K562 (cell line): ENCODE measurements around the gene PTPRB. TPM values are rescaled to one million over a fixed set of nuclear protein-coding genes. Genes with fewer than 3 reads are reported as not detected.

Experiments
- ATAC-seq: fragments of 200-7000 bp; cut with Tn5 transposase; 3 replicates; pipeline ENCODE4 v1.9.1; 2020; ENCODE audit warnings: moderate library complexity
- BruUV-seq: library from RNA; stranded (reverse); fragments of 400-500 nt; replicated peaks from 2 replicates; lab custom pipeline; 2021; lab: Mats Ljungman, UMichigan
- CTCF ChIA-PET: fragments of 300-600 bp; formaldehyde crosslinking; extraction: SDS; loops from one replicate; lab custom pipeline; 2021; ENCODE audit warnings: low intra/inter-chr PET ratio; lab: Yijun Ruan, JAX
- POLR2A ChIA-PET: fragments of 300-600, 350-650 bp; sonication (Branson Sonifier 250); formaldehyde crosslinking; extraction: SDS; loops from one replicate; lab custom pipeline; 2021; ENCODE audit warnings: antibody characterized with exemption, inconsistent platforms; lab: Yijun Ruan, JAX
- DNase-seq, 4 experiments: peaks; one replicate each; pipeline versions ENCODE4 v3.0.0 to v3.0.0-alpha.2; 2011 to 2018; ENCODE audit warnings: low spot score in 3 of 4, mixed read lengths in 3 of 4; ENCODE audit errors: extremely low read depth in 1 of 4
- FAIRE-seq: peaks from 2 replicates; lab custom pipeline; 2011; peaks lifted over from hg19 to GRCh38; lab: Jason Lieb, UNC
- H2AFZ ChIP-seq: 2 replicates; pipeline ENCODE4 v1.6.0; 2011; ENCODE audit warnings: low read depth, low read length, control low read depth, inconsistent platforms
- H3K27ac ChIP-seq: fragments of 200-600 bp; 3 replicates; pipeline ENCODE4 v1.8.0; 2011; ENCODE audit warnings: low read depth, mild to moderate bottlenecking, control low read depth, inconsistent platforms, low read length, moderate library complexity, mixed read lengths; ENCODE audit errors: extremely low read depth
- H3K27me3 ChIP-seq, 2 experiments: fragments of 300-600 bp in 1 of 2; 2 replicates in 1 of 2; 3 replicates in 1 of 2; pipeline versions ENCODE4 v1.6.0 to v1.8.0; 2011; ENCODE audit warnings: inconsistent platforms in 2 of 2, low read length in 2 of 2, mild to moderate bottlenecking in 1 of 2, mixed read lengths in 1 of 2, moderate library complexity in 1 of 2; ENCODE audit not compliant: control insufficient read depth in 2 of 2, insufficient read depth in 2 of 2
- H3K36me3 ChIP-seq: fragments of 300-600 bp; 3 replicates; pipeline ENCODE4 v1.8.0; 2011; ENCODE audit warnings: mild to moderate bottlenecking, low read length, inconsistent platforms; ENCODE audit not compliant: control insufficient read depth, insufficient read depth
- H3K4me1 ChIP-seq, 2 experiments: fragments of 200-600 bp in 1 of 2; replicated peaks in 1 of 2; 2 replicates in 1 of 2; 3 replicates in 1 of 2; pipeline versions ENCODE4 v1.5.1 to v1.8.0; 2011; ENCODE audit warnings: inconsistent platforms in 2 of 2, low read length in 2 of 2, mild to moderate bottlenecking in 1 of 2, mixed read lengths in 1 of 2, moderate library complexity in 1 of 2; ENCODE audit not compliant: control insufficient read depth in 2 of 2, insufficient read depth in 2 of 2
- H3K4me2 ChIP-seq: 2 replicates; pipeline ENCODE4 v1.6.1; 2011; ENCODE audit warnings: low read length, control low read depth, inconsistent platforms, mixed read lengths; ENCODE audit not compliant: insufficient read depth
- H3K4me3 ChIP-seq: fragments of 200-600 bp; sonication (generic), shearing (Covaris generic); 2 replicates; pipeline ENCODE4 v1.5.1; 2016; ENCODE audit warnings: control low read depth, inconsistent platforms
- H3K79me2 ChIP-seq: fragments of 200-600 bp; 3 replicates; pipeline ENCODE4 v1.8.0; 2011; ENCODE audit warnings: low read length, inconsistent platforms; ENCODE audit not compliant: control insufficient read depth, insufficient read depth
- H3K9ac ChIP-seq, 2 experiments: 2 replicates each; pipeline versions ENCODE4 v1.6.0 to v1.6.1; 2011; ENCODE audit warnings: low read depth in 2 of 2, low read length in 2 of 2, control low read depth in 1 of 2, inconsistent platforms in 1 of 2, mild to moderate bottlenecking in 1 of 2, mixed read lengths in 1 of 2; ENCODE audit not compliant: insufficient read depth in 1 of 2
- H3K9me1 ChIP-seq: one replicate; pipeline ENCODE4 v1.6.0; 2011; ENCODE audit warnings: inconsistent platforms, mild to moderate bottlenecking, low read length, moderate library complexity; ENCODE audit not compliant: control insufficient read depth, insufficient read depth
- H3K9me3 ChIP-seq: replicated peaks from 2 replicates; pipeline ENCODE4 v1.5.1; 2011; ENCODE audit warnings: low read depth, low read length, inconsistent platforms; ENCODE audit not compliant: control insufficient read depth, insufficient read depth
- H4K20me1 ChIP-seq: replicated peaks from 2 replicates; pipeline ENCODE4 v1.6.1; 2011; ENCODE audit warnings: low read length, inconsistent platforms, mixed read lengths; ENCODE audit not compliant: control insufficient read depth, insufficient read depth
- ARID1B ChIP-seq: fragments of 450-650 bp; IDR thresholded peaks from 2 replicates; pipeline ENCODE4 v1.6.1; 2016; ENCODE audit warnings: antibody characterized with exemption, mild to moderate bottlenecking, inconsistent platforms
- EP300 ChIP-seq: IDR thresholded peaks from 2 replicates; pipeline ENCODE4 v1.6.1; 2012; ENCODE audit warnings: low read length, improper control_type of control experiment
- ERF ChIP-seq: fragments of 450-650 bp; formaldehyde crosslinking; IDR thresholded peaks from 2 replicates; pipeline ENCODE4 v1.4.0; 2020; ENCODE audit warnings: mild to moderate bottlenecking, mixed read lengths
- FOXM1 ChIP-seq, 2 experiments: fragments of 450-650 bp in 1 of 2; sonication (generic) in 1 of 2; formaldehyde crosslinking in 1 of 2; IDR thresholded peaks; 2 replicates each; pipeline versions ENCODE4 v1.6.1 to v1.9.0; 2017 to 2022; ENCODE audit warnings: low read depth in 2 of 2, mild to moderate bottlenecking in 2 of 2, missing genetic modification reagents in 1 of 2, moderate library complexity in 1 of 2
- GABPA ChIP-seq: fragments of 200-800 bp; sonication (Bioruptor generic); conservative IDR thresholded peaks from 2 replicates; pipeline ENCODE4 v1.6.1; 2016; ENCODE audit warnings: low read depth, missing genetic modification characterization, missing compliant biosample characterization
- HMG20B ChIP-seq: fragments of 250-450 bp; sonication (Bioruptor Pico); IDR thresholded peaks from 2 replicates; pipeline ENCODE4 v1.5.0; 2021; ENCODE audit warnings: mild to moderate bottlenecking
- HNRNPH1 ChIP-seq: fragments of 200-400 bp; formaldehyde crosslinking; optimal IDR thresholded peaks from 2 replicates; pipeline ENCODE3; 2017; ENCODE audit warnings: low read depth, mild to moderate bottlenecking, low read length, moderate library complexity
- HNRNPK ChIP-seq: fragments of 200-400 bp; formaldehyde crosslinking; IDR thresholded peaks from one replicate; pipeline ENCODE4 v1.6.1; 2018; ENCODE audit warnings: mild to moderate bottlenecking, low read depth, low read length; ENCODE audit not compliant: poor library complexity, severe bottlenecking
- KAT2B ChIP-seq: IDR thresholded peaks from one replicate; pipeline ENCODE4 v1.6.1; 2012; ENCODE audit warnings: low read depth, mild to moderate bottlenecking, control low read depth, inconsistent platforms, low read length, moderate library complexity
- KLF1 ChIP-seq: fragments of 450-650 bp; IDR thresholded peaks from 2 replicates; pipeline ENCODE4 v1.6.1; 2016; ENCODE audit warnings: missing genetic modification characterization, missing compliant biosample characterization
- MCM2 ChIP-seq: fragments of 450-650 bp; IDR thresholded peaks from 2 replicates; pipeline ENCODE4 v1.6.1; 2017; ENCODE audit warnings: low read depth, mild to moderate bottlenecking
- NR2C1 ChIP-seq, 2 experiments: fragments of 450-650 bp; IDR thresholded peaks; 2 replicates each; pipeline ENCODE4 v1.6.1; 2017; ENCODE audit warnings: mild to moderate bottlenecking in 2 of 2, antibody characterized with exemption in 1 of 2, inconsistent platforms in 1 of 2, missing compliant biosample characterization in 1 of 2, missing genetic modification characterization in 1 of 2
- POLR3A ChIP-seq: IDR thresholded peaks from 2 replicates; pipeline ENCODE4 v1.6.1; 2011; ENCODE audit warnings: borderline replicate concordance, mild to moderate bottlenecking, moderate library complexity; ENCODE audit not compliant: insufficient read length, insufficient read depth; ENCODE audit errors: extremely low read depth
- SMARCB1 ChIP-seq: IDR thresholded peaks from 2 replicates; pipeline ENCODE4 v1.6.1; 2011; ENCODE audit warnings: improper control_type of control experiment, low read depth; ENCODE audit not compliant: insufficient read length
- TRIM24 ChIP-seq, 2 experiments: fragments of 450-650 bp; IDR thresholded peaks; 2 replicates each; pipeline ENCODE4 v1.6.1; 2016
- XRCC3 ChIP-seq: fragments of 450-650 bp; IDR thresholded peaks from 2 replicates; pipeline ENCODE4 v1.6.1; 2017; ENCODE audit warnings: mild to moderate bottlenecking, moderate library complexity
- ZNF121 ChIP-seq: sonication (generic); formaldehyde crosslinking; conservative IDR thresholded peaks from 2 replicates; pipeline ENCODE4 v1.8.0; 2022; ENCODE audit warnings: missing genetic modification reagents
- WGBS: fragments of 100-300 bp; shearing (Covaris generic); methylation state at CpG from one replicate; pipeline ENCODE4 v1.1.6; 2016; ENCODE audit warnings: low coverage, mixed read lengths; ENCODE audit not compliant: insufficient coverage; ENCODE audit errors: missing lambda C conversion rate; 5-methylcytosine and 5-hydroxymethylcytosine counted together
- in situ Hi-C: fragments of 300-500 bp; cut with MboI; formaldehyde crosslinking; loops from 4 replicates; pipeline ENCODE4 v1.15.0; 2018; ENCODE audit warnings: inconsistent platforms, mixed read lengths
- intact Hi-C: fragments of 100-400 bp; cut with micrococcal nuclease; formaldehyde crosslinking; loops from 2 replicates; pipeline ENCODE4 v1.14.2; 2022
- polyA plus RNA-seq, 8 experiments: library from polyadenylated mRNA; depleted of rRNA in 4 of 8; stranded (reverse) in 5 of 8; unstranded in 3 of 8; fragments of >200 nt; fragmentation: Nextera tagmentation in 2 of 8; fragmentation: Illumina TruSeq in 1 of 8; extraction: Ambion mirVana in 2 of 8; extraction: Trizol in 1 of 8; gene quantifications; 2 replicates each; pipeline versions ENCODE4 v1.2.1 to v1.2.3, GENCODE V29; 2011 to 2014; ENCODE audit warnings: inconsistent platforms in 1 of 8, missing spikeins in 1 of 8
- total RNA-seq, 7 experiments: library from RNA; depleted of rRNA in 6 of 7; stranded (reverse); fragments of >200 nt in 6 of 7; fragmentation: Illumina TruSeq in 2 of 7; extraction: Trizol in 2 of 7; gene quantifications; 2 replicates each; pipeline versions ENCODE4 v1.2.1 to v1.2.3, GENCODE V29; 2011 to 2021; ENCODE audit warnings: low replicate concordance in 1 of 7
- TF ChIP-seq, protein P1 (sequence below): fragments of 450-650 bp; formaldehyde crosslinking; IDR thresholded peaks from 2 replicates; pipeline ENCODE4 v1.4.0; 2022; ENCODE audit warnings: mild to moderate bottlenecking, moderate library complexity
- TF ChIP-seq, protein P2 (sequence below): sonication (generic); formaldehyde crosslinking; IDR thresholded peaks from 2 replicates; pipeline ENCODE4 v1.8.0; 2022; ENCODE audit warnings: mild to moderate bottlenecking, missing genetic modification reagents
- TF ChIP-seq, protein P3 (sequence below): fragments of 450-650 bp; formaldehyde crosslinking; IDR thresholded peaks from 2 replicates; pipeline ENCODE4 v1.4.0; 2020; ENCODE audit warnings: mild to moderate bottlenecking, moderate library complexity

The PTPRB gene
- total and polyA plus RNA-seq, 9 of the 15 experiments (the other 6 are each of a cell fraction or from before 2014, with no cell fraction given): 0.46 to 5.9 (median 3.1) TPM

DNA sequence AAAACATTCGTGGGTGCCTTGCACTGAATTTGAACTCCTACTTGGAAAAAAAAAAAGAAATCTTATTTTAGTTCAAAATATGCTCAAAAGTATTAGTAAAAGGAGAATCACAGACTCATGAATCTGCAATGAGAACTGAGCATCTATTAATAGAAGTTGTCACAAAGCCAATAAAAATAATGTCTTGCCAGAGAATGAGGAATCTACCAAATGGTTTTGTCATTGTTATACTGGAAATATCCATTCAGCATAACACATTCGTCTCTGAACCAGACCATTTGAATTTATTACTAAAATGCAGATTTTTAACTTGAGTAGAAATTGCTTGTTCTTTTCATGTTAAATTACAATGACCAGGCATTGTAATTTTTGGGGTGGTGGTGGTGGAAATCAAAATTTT, 11.6 kb upstream of the PTPRB start:
- Histone ChIP-seq H4K20me1 (no peaks in the 10 kb centered on the region), H3K4me1 (peaks cover 2 to 33% of the 10 kb centered on the region in 2 experiments; a peak in 4 of 5 replicates), H3K27ac (no peak overlapping the region), H3K9me3 (no peaks in the 10 kb centered on the region), H3K79me2 (no peaks in the 10 kb centered on the region), H2AFZ (no peak overlapping the region), H3K4me2 (no peak overlapping the region), H3K9ac (no peak overlapping the region), H3K36me3 (peaks cover 8% of the 10 kb centered on the region; the same call in 1 of the 3 replicates), H3K4me3 (no peak overlapping the region), H3K9me1 (no peaks in the 10 kb centered on the region), H3K27me3 (no peaks in the 10 kb centered on the region)
- ATAC-seq (no peak), FAIRE-seq (no peak), DNase-seq (no peak)
- TF ChIP-seq XRCC3 (no peak), POLR3A (no peak), ZNF121 (no peak), TRIM24 (IDR thresholded peaks at IDR 0.05) (no peak), HNRNPH1 (no peak), SMARCB1 (no peak), GABPA (tag) (no peak), FOXM1 (IDR thresholded peaks at IDR 0.05; ENCODE audit: low read depth) (no peak), FOXM1 (CRISPR knock-in tag; IDR thresholded peaks at IDR 0.05; ENCODE audit: low read depth) (no peak), ARID1B (no peak), HNRNPK (no peak), ERF (no peak), EP300 (no peak), HMG20B (CRISPR knock-in tag) (no peak), NR2C1 (IDR thresholded peaks at IDR 0.05) (no peak), NR2C1 (tag; IDR thresholded peaks at IDR 0.05) (no peak), KLF1 (no peak), KAT2B (no peak), MCM2 (no peak)
- TF ChIP-seq, protein P1, sequence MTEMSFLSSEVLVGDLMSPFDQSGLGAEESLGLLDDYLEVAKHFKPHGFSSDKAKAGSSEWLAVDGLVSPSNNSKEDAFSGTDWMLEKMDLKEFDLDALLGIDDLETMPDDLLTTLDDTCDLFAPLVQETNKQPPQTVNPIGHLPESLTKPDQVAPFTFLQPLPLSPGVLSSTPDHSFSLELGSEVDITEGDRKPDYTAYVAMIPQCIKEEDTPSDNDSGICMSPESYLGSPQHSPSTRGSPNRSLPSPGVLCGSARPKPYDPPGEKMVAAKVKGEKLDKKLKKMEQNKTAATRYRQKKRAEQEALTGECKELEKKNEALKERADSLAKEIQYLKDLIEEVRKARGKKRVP (CRISPR knock-in tag): no peak
- TF ChIP-seq, protein P2, sequence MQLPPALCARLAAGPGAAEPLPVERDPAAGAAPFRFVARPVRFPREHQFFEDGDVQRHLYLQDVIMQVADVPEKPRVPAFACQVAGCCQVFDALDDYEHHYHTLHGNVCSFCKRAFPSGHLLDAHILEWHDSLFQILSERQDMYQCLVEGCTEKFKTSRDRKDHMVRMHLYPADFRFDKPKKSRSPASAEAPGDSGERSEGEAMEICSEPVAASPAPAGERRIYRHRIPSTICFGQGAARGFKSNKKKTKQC: no peak
- TF ChIP-seq, protein P3, sequence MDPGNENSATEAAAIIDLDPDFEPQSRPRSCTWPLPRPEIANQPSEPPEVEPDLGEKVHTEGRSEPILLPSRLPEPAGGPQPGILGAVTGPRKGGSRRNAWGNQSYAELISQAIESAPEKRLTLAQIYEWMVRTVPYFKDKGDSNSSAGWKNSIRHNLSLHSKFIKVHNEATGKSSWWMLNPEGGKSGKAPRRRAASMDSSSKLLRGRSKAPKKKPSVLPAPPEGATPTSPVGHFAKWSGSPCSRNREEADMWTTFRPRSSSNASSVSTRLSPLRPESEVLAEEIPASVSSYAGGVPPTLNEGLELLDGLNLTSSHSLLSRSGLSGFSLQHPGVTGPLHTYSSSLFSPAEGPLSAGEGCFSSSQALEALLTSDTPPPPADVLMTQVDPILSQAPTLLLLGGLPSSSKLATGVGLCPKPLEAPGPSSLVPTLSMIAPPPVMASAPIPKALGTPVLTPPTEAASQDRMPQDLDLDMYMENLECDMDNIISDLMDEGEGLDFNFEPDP: no peak
- 67% methylated on average over 2 of the region's 2 CpGs for WGBS
- POLR2A ChIA-PET: interaction anchor here (0.7 to 2.1 kb wide), 2 partner anchors 11 to 13 kb away, joined by 3 to 15 read pairs; no protein-coding TSS in a partner anchor
- in situ Hi-C loops: no loop called here
- CTCF ChIA-PET: no interaction called here
- intact Hi-C loops: no loop called here
- no TSS peak for BruUV-seq
